WTC11 (cell line): ENCODE measurements around the gene SEMA3F. TPM values are rescaled to one million over a fixed set of nuclear protein-coding genes. Genes with fewer than 3 reads are reported as not detected.
A peak's percentile ranks its signal among the peaks of the same experiment; 100 is the strongest.

Source experiments
- ATAC-seq: fragments of 200-7000 bp; cut with Tn5 transposase; 2 replicates; pipeline ENCODE4 v1.10.0; 2021; ENCODE audit warnings: mild to moderate bottlenecking, moderate library complexity
- CTCF ChIA-PET: fragments of 300-600 bp; sonication (Branson Sonifier 250); formaldehyde crosslinking; loops from one replicate; lab custom pipeline; 2021; ENCODE audit warnings: antibody characterized with exemption; lab: Charles Lee
- POLR2A ChIA-PET: fragments of 350-600 bp; sonication (Branson Sonifier 250); formaldehyde crosslinking; loops from one replicate; lab custom pipeline; 2021; ENCODE audit warnings: antibody characterized with exemption; lab: Charles Lee
- DNase-seq: peaks from one replicate; pipeline ENCODE4 v3.0.0; 2021; ENCODE audit warnings: low spot score
- H3K27ac Mint-ChIP-seq: 2 replicates; pipeline ENCODE4 v1.8.0; 2021; ENCODE audit warnings: mixed read lengths
- H3K27me3 Mint-ChIP-seq: 2 replicates; pipeline ENCODE4 v1.8.0; 2021; ENCODE audit warnings: low read depth, mild to moderate bottlenecking, moderate library complexity, mixed read lengths
- H3K36me3 Mint-ChIP-seq: 2 replicates; pipeline ENCODE4 v1.8.0; 2021; ENCODE audit warnings: mixed read lengths
- H3K4me1 Mint-ChIP-seq: 2 replicates; pipeline ENCODE4 v1.8.0; 2022; ENCODE audit warnings: mixed read lengths
- H3K4me3 Mint-ChIP-seq: 2 replicates; pipeline ENCODE4 v1.8.0; 2021; ENCODE audit warnings: mild to moderate bottlenecking, moderate library complexity, mixed read lengths
- H3K9me3 Mint-ChIP-seq: 2 replicates; pipeline ENCODE4 v1.8.0; 2021; ENCODE audit warnings: mixed read lengths
- TEAD1 ChIP-seq: sonication (generic); formaldehyde crosslinking; IDR thresholded peaks from 2 replicates; pipeline ENCODE4 v1.8.0; 2022; ENCODE audit warnings: mild to moderate bottlenecking, missing genetic modification reagents
- microRNA-seq: library from miRNA; unstranded; fragments of <30 nt; microRNA quantifications from one replicate; pipeline ENCODE4 v1.2.0, GENCODE V29; 2022; ENCODE audit warnings: borderline number of aligned reads
- total RNA-seq: library from RNA; stranded (reverse); gene quantifications from 3 replicates; pipeline ENCODE4 v1.2.3, GENCODE V29; 2021
- TF ChIP-seq, protein P1 (sequence below): fragments of 250-450 bp; sonication (Bioruptor Pico); IDR thresholded peaks from 2 replicates; pipeline ENCODE4 v1.9.0; 2021; ENCODE audit warnings: mild to moderate bottlenecking

SEMA3F gene
- total RNA-seq, 1 experiment from 2014 or later, result 49.0 TPM

DNA sequence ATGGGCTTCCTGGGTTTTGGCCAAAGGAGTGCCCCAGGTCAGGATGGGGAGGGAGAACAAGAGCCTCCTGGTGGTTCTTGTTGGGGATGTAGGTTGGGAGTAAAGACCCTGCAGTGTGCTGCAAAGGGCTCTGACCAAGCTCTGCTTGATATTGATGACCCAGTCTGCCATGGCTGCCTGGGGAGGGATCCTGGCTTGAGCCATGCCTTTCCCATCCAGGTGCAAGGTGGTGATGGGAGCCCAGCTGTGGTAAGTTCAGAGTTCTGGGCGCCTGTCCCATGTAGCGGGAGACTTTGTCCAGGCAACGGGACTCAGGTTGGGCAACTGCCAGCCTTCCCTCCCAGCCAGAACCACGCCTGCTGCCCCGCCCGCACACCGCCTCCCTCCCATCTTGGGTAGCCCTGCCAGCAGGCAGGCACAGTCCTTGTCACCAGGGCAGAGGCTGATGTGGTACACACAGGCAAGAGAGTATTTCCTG is 83.5 kb downstream of the SEMA3F start:
- Mint-ChIP-seq H3K27ac (no peak overlapping the region; the same call in 1 of the 2 replicates), H3K4me3 (peak overlapping the region; percentile 97), H3K36me3 (no peaks in the 10 kb centered on the region), H3K27me3 (no peaks in the 10 kb centered on the region), H3K9me3 (no peaks in the 10 kb centered on the region), H3K4me1 (peaks cover 70% of the 10 kb centered on the region)
- TF ChIP-seq TEAD1, result 0 out of 2 replicates have a peak, but pooled peaks have one; percentile 37
- TF ChIP-seq, protein P1, sequence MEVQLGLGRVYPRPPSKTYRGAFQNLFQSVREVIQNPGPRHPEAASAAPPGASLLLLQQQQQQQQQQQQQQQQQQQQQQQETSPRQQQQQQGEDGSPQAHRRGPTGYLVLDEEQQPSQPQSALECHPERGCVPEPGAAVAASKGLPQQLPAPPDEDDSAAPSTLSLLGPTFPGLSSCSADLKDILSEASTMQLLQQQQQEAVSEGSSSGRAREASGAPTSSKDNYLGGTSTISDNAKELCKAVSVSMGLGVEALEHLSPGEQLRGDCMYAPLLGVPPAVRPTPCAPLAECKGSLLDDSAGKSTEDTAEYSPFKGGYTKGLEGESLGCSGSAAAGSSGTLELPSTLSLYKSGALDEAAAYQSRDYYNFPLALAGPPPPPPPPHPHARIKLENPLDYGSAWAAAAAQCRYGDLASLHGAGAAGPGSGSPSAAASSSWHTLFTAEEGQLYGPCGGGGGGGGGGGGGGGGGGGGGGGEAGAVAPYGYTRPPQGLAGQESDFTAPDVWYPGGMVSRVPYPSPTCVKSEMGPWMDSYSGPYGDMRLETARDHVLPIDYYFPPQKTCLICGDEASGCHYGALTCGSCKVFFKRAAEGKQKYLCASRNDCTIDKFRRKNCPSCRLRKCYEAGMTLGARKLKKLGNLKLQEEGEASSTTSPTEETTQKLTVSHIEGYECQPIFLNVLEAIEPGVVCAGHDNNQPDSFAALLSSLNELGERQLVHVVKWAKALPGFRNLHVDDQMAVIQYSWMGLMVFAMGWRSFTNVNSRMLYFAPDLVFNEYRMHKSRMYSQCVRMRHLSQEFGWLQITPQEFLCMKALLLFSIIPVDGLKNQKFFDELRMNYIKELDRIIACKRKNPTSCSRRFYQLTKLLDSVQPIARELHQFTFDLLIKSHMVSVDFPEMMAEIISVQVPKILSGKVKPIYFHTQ (CRISPR knock-in tag), result no peak
- CTCF ChIA-PET, result interaction anchor here (1.1 to 6.4 kb wide), 7 partner anchors 8 to 44 kb away, joined by 3 to 88 read pairs (median 4); no protein-coding TSS in a partner anchor
- POLR2A ChIA-PET, result interaction anchor here (1.1 kb wide), 1 partner anchor 8 kb away, joined by 5 read pairs; no protein-coding TSS in a partner anchor
- ATAC-seq (no peak), DNase-seq (no peak)

Small RNA genes lying within 50 kb of the gene (microRNA-seq; reads per million reads assigned to microRNA genes)
- gene MIR566, result not detected
- gene MIR5787, result not detected

Other genes with a start within 250 kb of the SEMA3F start
- gene MON1A, start 225.5 kb upstream of the SEMA3F start, total RNA-seq, result 6.6 to 8.6 TPM (median 7.0 TPM) in 3 replicates
- gene RBM6, start 215.2 kb upstream of the SEMA3F start, total RNA-seq, result 115 to 122 TPM (median 118 TPM) in 3 replicates
- gene RBM5, start 66.4 kb upstream of the SEMA3F start, total RNA-seq, result 88.0 to 92.3 TPM (median 92.1 TPM) in 3 replicates
- 0.13 to 0.39 TPM (median 0.14 TPM) in 3 replicates for gene GNAT1, start 36.3 kb downstream of the SEMA3F start, total RNA-seq
- gene SLC38A3, start 49.9 kb downstream of the SEMA3F start, total RNA-seq, result 0.90 to 1.6 TPM (median 1.3 TPM) in 3 replicates
- 181 to 185 TPM (median 185 TPM) in 3 replicates for gene GNAI2, start 80.9 kb downstream of the SEMA3F start, total RNA-seq
- gene SEMA3B, start 113.8 kb downstream of the SEMA3F start, total RNA-seq, result 7.3 to 9.0 TPM (median 8.7 TPM) in 3 replicates
- 0.41 to 0.60 TPM (median 0.57 TPM) in 3 replicates for gene LSMEM2, start 123.8 kb downstream of the SEMA3F start, total RNA-seq
- 63.2 to 92.0 TPM (median 75.6 TPM) in 3 replicates for gene IFRD2, start 137.1 kb downstream of the SEMA3F start, total RNA-seq
- gene HYAL3, start 144.1 kb downstream of the SEMA3F start, total RNA-seq, result 2.9 to 3.8 TPM (median 3.2 TPM) in 3 replicates
- 13.7 to 17.3 TPM (median 13.7 TPM) in 3 replicates for gene NAA80, start 144.1 kb downstream of the SEMA3F start, total RNA-seq
- gene HYAL1, start 148.2 kb downstream of the SEMA3F start, total RNA-seq, result 3.4 to 3.8 TPM (median 3.5 TPM) in 3 replicates
- gene HYAL2, start 167.4 kb downstream of the SEMA3F start, total RNA-seq, result 58.0 to 65.6 TPM (median 62.9 TPM) in 3 replicates
- gene TUSC2, start 172.9 kb downstream of the SEMA3F start, total RNA-seq, result 34.7 to 41.1 TPM (median 38.0 TPM) in 3 replicates
- gene RASSF1, start 185.5 kb downstream of the SEMA3F start, total RNA-seq, result 13.2 to 14.5 TPM (median 14.5 TPM) in 3 replicates
- 0.46 to 0.80 TPM (median 0.74 TPM) in 3 replicates for gene ZMYND10, start 190.4 kb downstream of the SEMA3F start, total RNA-seq
- gene NPRL2, start 195.5 kb downstream of the SEMA3F start, total RNA-seq, result 20.6 to 26.6 TPM (median 23.9 TPM) in 3 replicates
- gene CYB561D2, start 195.5 kb downstream of the SEMA3F start, total RNA-seq, result 9.8 to 12.0 TPM (median 11.3 TPM) in 3 replicates
- gene TMEM115, start 204.2 kb downstream of the SEMA3F start, total RNA-seq, result 26.7 to 30.0 TPM (median 28.4 TPM) in 3 replicates